Measurements from ENCODE around the gene ATF3. TPM values are rescaled to one million over a fixed set of nuclear protein-coding genes. Genes with fewer than 3 reads are reported as not detected.

ATF3 gene
- total RNA-seq, 1 experiment from 2014 or later = 1.0 TPM

DNA sequence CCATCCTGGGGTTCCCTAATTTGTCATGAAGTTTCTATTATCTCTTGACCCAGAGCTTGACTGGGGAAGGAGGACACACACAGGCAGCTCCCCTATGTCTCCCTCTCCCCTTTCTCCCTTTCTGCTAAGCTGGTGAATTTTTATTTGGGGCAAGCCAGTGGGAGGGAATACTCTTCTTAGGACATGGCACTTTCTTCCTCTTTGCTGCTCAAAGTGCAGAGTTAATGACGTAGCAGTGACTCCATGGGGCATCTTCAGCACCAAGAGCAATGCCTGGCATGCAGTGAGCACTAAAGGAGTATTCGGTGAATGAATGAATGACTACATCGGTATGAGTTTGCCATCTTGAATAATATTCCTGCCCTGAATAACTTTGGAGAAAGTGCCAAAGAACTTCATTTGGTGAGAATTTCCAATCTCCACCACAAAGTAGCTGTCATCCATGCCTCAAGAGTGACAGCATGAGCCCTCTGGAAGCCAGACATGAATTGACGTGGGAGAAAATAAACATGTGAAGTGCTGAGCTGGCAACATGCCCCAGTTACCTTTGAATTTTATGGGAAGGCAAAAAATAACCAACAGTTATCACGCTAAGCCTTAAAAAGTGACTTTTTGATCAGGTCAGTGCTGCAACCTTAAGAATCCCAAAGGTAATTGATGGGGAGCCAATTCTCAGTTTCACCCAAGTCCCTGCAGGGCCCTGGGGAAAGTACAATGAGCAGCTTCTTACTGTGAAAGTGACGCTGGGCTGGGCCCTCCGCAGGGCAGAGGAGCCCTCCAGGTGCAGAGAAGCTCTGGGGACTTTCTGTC, 22.1 kb upstream of the ATF3 start:
- no peak for DNase-seq (ENCODE audit: low spot score)

- DNase-seq (ENCODE audit: low spot score) = no peak
Observed at GRCh38 chr1:212587016-212587887, 21.3 kb upstream of the ATF3 start.

- no peak for DNase-seq (ENCODE audit: low spot score)
Observed at GRCh38 chr1:212587888-212588510, 20.6 kb upstream of the ATF3 start.

GRCh38 chr1:212589446-212589845, 19.1 kb upstream of the ATF3 start:
- no peak for DNase-seq (ENCODE audit: low spot score)

GRCh38 chr1:212591922-212592321, 16.6 kb upstream of the ATF3 start:
- no peak for DNase-seq (ENCODE audit: low spot score)

- DNase-seq (ENCODE audit: low spot score) = no peak
Observed at GRCh38 chr1:212593821-212594251, 14.7 kb upstream of the ATF3 start.

DNA sequence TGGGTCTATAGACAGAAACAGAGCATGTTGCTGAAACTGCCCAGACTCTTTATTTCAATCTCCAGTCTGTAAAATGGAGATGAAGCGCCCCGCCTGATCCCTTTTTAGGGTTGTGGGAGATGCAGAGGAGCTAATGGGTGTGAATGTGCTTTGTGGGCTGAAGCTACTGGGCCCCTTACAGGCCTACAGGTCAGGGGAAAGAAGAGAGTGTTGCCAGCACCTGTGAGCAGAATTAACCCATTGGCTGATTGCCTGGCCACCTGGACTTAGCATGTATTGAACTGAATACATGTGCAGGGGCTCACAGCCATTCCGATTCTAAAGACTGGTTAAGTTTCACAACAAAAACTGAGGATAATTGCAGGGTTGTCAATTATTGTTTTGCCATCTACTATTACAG, 13.9 kb upstream of the ATF3 start:
- no peak for DNase-seq (ENCODE audit: low spot score)

GRCh38 chr1:212595229-212595628, 13.3 kb upstream of the ATF3 start:
- no peak for DNase-seq (ENCODE audit: low spot score)

- peak; percentile 94 for DNase-seq (ENCODE audit: low spot score)
Observed at GRCh38 chr1:212595787-212596714, 12.5 kb upstream of the ATF3 start.

DNA sequence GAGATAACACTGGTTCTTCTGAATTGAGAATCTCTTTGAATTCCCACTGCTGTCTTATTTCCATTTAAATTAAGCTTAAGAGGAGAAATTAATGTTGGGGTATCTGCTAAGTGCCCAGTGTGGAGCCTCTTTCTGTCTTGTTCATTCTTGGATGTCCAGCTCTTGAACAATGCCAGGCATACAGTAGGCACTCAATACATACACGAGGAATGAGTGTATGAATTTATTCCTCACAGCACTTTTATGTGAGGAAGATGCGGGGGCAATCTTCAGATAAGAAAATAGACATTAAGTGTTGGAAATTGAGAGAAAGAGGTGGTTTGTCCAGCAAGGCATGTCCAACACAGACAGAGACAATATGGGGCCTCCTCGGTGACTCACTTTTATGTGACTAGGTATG, 11.8 kb upstream of the ATF3 start:
- no peak for DNase-seq (ENCODE audit: low spot score)

- no peak for DNase-seq (ENCODE audit: low spot score)
Observed at GRCh38 chr1:212597487-212597886, 11.1 kb upstream of the ATF3 start.

DNA sequence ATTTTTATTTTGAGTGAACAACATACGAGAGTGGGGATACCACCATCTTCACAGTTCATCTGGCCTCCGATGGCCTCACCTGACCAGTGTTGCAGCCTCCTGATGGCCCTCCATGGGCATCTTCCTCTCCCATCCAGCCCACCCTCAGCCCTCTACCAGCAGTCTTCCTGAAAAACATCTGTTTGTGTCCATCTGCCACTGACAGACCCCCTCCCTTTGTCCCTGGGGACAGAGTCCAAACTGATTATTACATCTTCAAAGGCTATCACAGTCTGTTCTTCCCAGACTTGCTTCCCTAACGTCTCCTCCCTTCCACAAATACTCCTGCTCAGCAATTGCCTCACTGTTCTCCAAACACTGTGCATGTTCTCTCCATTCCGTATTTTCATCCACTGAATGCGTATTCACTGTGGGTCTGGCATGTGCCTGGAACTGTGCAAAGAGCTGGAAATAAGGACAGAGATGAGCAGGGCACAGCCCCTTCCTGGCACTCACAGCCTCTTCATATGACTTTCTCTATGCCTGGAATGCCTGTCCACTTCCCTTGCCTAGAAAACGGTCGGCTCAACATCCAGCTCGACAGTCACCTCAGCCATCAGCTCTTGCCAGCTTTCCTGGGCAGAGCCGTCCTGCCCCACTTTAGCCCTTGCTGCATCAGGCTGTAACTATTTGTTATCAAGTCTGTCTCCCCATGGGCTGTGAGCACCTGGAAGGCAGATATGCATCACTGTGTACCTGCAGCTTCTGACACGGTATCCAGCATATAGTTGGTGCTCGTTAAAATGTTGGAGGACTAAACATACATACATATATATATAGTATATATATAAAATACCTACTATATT, 8.3 kb upstream of the ATF3 start:
- no peak for DNase-seq (ENCODE audit: low spot score)

- DNase-seq (ENCODE audit: low spot score) = no peak
Observed at GRCh38 chr1:212600980-212601379, 7.6 kb upstream of the ATF3 start.

- no peak for DNase-seq (ENCODE audit: low spot score)
Observed at GRCh38 chr1:212601524-212601923, 7.0 kb upstream of the ATF3 start.

DNA sequence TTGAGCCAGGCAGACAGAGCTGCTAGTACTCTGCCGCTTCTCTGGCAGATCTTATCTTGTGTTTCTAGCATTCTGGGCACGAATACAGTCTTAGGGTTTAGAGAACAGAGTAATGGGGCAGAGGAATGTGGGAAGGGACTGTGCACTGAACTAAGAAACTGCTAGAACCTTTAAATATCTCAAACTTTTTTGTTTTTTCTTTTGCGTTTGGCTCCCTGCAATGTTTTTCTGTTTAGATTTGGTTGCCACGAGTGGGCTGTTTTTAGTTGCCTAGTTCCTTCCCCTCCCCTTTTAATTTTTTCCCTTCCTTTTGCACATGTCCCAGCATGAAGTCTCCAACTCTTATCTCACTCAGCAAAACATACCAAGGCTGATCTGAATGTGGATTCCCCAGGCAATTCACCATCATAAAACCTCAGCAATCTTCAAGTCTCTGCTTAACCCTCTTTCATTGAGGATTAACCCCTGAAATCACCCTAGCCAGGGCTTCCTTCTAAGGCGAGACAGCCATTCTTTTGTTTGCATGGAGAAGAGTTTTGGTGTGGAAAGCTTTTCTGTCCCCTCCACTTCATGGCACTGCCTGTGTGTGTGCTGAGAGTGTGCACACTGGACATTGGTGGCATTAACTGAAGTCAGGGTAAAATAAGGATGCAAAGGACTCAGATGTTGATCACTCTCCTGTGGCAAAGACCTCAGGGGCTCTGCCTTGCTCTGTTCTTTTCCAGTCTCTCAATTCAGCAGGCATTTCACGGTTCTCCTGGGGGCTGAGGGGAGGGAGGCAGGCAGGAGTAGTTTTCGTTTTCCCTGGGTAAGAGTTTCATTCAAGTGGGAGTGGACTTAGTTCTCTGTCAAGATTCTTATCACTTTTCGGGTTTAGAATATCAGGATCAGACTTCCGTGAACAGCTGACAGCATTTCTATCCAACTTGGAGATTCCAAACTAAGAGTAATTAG, 2.8 kb upstream of the ATF3 start:
- no peak for DNase-seq (ENCODE audit: low spot score)

- DNase-seq (ENCODE audit: low spot score) = no peak
Observed at GRCh38 chr1:212606395-212607205, 2.0 kb upstream of the ATF3 start.

DNA sequence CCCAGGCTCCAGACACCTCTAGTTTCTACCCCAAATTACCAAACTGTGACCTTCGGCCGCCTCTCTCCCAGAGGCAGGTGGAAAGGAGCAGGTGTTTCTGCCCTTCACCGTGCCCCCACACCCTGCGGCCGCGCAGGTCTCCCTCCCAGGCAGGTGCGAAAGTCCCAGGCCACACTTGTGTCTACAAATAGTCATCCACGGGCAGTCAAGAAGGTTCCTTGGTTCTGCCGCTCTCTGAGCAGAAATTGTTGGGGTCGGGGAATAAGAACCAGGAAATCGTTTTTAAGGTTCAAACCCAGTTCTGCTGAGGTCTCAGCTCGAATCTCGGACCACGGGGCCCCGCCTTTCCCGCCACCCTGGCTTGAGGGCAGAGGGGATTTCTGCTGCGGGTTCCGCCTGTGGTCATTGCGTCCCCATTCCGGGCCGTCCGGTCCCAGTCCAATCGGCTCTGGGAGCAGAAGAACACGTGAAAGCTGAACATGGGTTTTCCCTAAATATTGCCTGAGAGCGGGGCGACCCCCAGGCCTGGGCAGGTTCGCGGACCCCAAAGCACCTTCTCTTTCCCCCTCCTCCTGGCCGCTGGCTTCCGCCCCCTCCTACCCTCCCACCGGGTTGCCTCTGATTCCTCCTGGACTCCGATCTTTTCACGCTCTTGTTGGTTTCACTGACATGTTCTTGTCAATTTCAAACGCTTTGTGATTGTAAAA, 1.2 kb upstream of the ATF3 start:
- DNase-seq (ENCODE audit: low spot score) = no peak

GRCh38 chr1:212607913-212608391, 609 bp upstream of the ATF3 start:
- no peak for DNase-seq (ENCODE audit: low spot score)

Measured in A172 (cell line).